C4-2B (cell line): ENCODE results near the gene CATSPER1.

Experiments
- CTCF ChIP-seq: fragments of 450-650 bp; conservative IDR thresholded peaks from 2 replicates; pipeline ENCODE4 v1.5.1; 2017; ENCODE audit warnings: mild to moderate bottlenecking
- ZFX ChIP-seq: fragments of 450-650 bp; IDR thresholded peaks from 2 replicates; pipeline ENCODE4 v1.6.1; 2017

GRCh38 chr11:65973439-65974110 lies 52.7 kb downstream of the CATSPER1 start:
- no peak for TF ChIP-seq CTCF
- no peak for TF ChIP-seq ZFX
